Measurements from ENCODE around the gene MTPN. TPM values are rescaled to one million over a fixed set of nuclear protein-coding genes. Genes with fewer than 3 reads are reported as not detected.

Gene MTPN
- total RNA-seq, 1 donor from 2014 or later, result 90.6 TPM

- TF ChIP-seq CTCF (IDR thresholded peaks at IDR 0.05; ENCODE audit: insufficient read depth, low read length, severe bottlenecking), result no peak
- DNase-seq (ENCODE audit: low read depth) (no peak), FAIRE-seq (no peak)
- no peaks in the 10 kb centered on the region for H3K27me3 ChIP-seq (ENCODE audit: control insufficient read depth, insufficient read depth, low read length)
- no peak overlapping the region for H3K4me3 ChIP-seq (ENCODE audit: low read depth, low read length)
- no peaks in the 10 kb centered on the region for H3K36me3 ChIP-seq (ENCODE audit: control insufficient read depth, insufficient read depth, low read length)
These were observed 19.5 kb downstream of the MTPN start for GRCh38 chr7:135957627-135958026.

GRCh38 chr7:135956393-135956792 lies 20.8 kb downstream of the MTPN start:
- FAIRE-seq (no peak), DNase-seq (ENCODE audit: low read depth) (no peak)
- Histone ChIP-seq H3K36me3 (ENCODE audit: control insufficient read depth, insufficient read depth, low read length) (no peaks in the 10 kb centered on the region), H3K4me3 (ENCODE audit: low read depth, low read length) (no peak overlapping the region), H3K27me3 (ENCODE audit: control insufficient read depth, insufficient read depth, low read length) (no peaks in the 10 kb centered on the region)
- TF ChIP-seq CTCF (IDR thresholded peaks at IDR 0.05; ENCODE audit: insufficient read depth, low read length, severe bottlenecking), result no peak

GRCh38 chr7:135950972-135951371 lies 26.2 kb downstream of the MTPN start:
- H3K27me3 ChIP-seq (ENCODE audit: control insufficient read depth, insufficient read depth, low read length), result no peaks in the 10 kb centered on the region
- FAIRE-seq, result no peak
- TF ChIP-seq CTCF (IDR thresholded peaks at IDR 0.05; ENCODE audit: insufficient read depth, low read length, severe bottlenecking), result no peak

GRCh38 chr7:135950429-135950828 lies 26.7 kb downstream of the MTPN start:
- Histone ChIP-seq H3K36me3 (ENCODE audit: control insufficient read depth, insufficient read depth, low read length) (peaks cover 3% of the 10 kb centered on the region), H3K4me3 (ENCODE audit: low read depth, low read length) (no peak overlapping the region), H3K27me3 (ENCODE audit: control insufficient read depth, insufficient read depth, low read length) (no peaks in the 10 kb centered on the region)
- DNase-seq (ENCODE audit: low read depth), result no peak
- no peak for TF ChIP-seq CTCF (IDR thresholded peaks at IDR 0.05; ENCODE audit: insufficient read depth, low read length, severe bottlenecking)
- FAIRE-seq, result no peak

More at GRCh38 chr7:135950972-135951371, 26.2 kb downstream of the MTPN start:
- DNase-seq (ENCODE audit: low read depth), result no peak
- Histone ChIP-seq H3K36me3 (ENCODE audit: control insufficient read depth, insufficient read depth, low read length) (peaks cover 3% of the 10 kb centered on the region), H3K4me3 (ENCODE audit: low read depth, low read length) (no peak overlapping the region)

- no peak for TF ChIP-seq CTCF (IDR thresholded peaks at IDR 0.05; ENCODE audit: insufficient read depth, low read length, severe bottlenecking)
- DNase-seq (ENCODE audit: low read depth) (no peak), FAIRE-seq (no peak)
- no peak overlapping the region for H3K4me3 ChIP-seq (ENCODE audit: low read depth, low read length)
- no peaks in the 10 kb centered on the region for H3K27me3 ChIP-seq (ENCODE audit: control insufficient read depth, insufficient read depth, low read length)
- peaks cover 5% of the 10 kb centered on the region for H3K36me3 ChIP-seq (ENCODE audit: control insufficient read depth, insufficient read depth, low read length)
These were observed 30.7 kb downstream of the MTPN start for GRCh38 chr7:135946289-135947055.

- FAIRE-seq (no peak), DNase-seq (ENCODE audit: low read depth) (no peak)
- no peaks in the 10 kb centered on the region for H3K27me3 ChIP-seq (ENCODE audit: control insufficient read depth, insufficient read depth, low read length)
- peaks cover 2% of the 10 kb centered on the region for H3K36me3 ChIP-seq (ENCODE audit: control insufficient read depth, insufficient read depth, low read length)
- TF ChIP-seq CTCF (IDR thresholded peaks at IDR 0.05; ENCODE audit: insufficient read depth, low read length, severe bottlenecking), result no peak
- H3K4me3 ChIP-seq (ENCODE audit: low read depth, low read length), result no peak overlapping the region
These were observed 32.4 kb downstream of the MTPN start for GRCh38 chr7:135944753-135945152.
